CD4-positive, alpha-beta T cell treated with Interleukin-4 for 4 hours (primary cell): ENCODE data around the gene RIMBP2.
"Not testable (repeated sequence)": the region's sequence is repeated elsewhere in the genome, so short reads cannot be mapped to it uniquely, and the experiment has no call there.

ENCODE experiments used
- DNase-seq: peaks from one replicate; pipeline ENCODE4 v3.0.0-alpha.2; 2020

The RIMBP2 gene

DNA sequence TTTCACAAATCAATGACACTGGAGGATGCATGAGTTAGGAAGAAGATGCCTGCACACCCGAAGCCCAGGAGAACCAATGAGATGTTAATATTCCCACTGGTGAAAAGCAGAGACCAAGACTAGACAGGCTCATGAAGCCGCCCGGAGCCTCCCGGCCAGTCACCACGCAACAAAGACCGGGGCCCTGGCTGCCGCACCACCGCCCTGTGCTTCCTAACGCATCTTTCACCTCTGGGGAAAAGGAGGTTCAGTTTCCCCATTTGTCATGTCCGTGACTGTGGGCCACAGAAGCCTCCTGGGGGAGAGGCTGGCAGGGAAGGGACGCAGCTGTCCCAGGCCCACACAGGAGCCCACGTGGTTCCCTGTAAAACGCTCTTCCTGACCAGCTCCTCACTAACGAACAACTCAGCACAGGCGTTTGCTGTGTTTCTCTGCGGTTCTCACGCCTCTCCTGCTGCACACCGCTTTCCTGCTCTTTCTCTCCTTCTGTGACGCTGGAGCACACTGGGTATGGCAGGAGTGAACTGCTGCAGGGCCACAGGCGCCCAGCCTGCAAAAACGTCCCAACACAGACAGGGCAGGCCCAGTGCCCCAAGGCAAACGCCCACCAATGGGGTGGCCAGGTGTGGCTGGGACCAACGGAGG, 10.8 kb downstream of the RIMBP2 start:
- DNase-seq, result no peak

DNA sequence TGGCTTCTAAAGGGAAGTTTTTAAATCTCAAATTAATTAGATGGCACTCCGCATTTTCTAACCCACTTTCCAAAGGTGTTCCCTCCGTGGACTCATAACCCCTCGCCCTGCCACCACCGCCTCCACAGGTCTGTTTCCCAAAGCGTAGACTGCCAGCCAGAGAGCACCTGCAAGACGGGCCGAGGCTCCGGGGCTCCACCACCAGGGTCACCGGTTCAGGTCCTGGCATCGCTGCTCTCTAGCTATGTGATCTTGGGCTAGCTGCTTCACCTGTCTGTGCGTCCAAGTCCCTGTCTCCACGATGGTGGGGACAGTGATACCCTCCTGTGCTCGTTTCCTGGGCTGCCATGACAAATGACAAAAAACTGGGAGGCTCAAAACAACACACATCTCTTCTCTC, 11.5 kb downstream of the RIMBP2 start:
- no peak for DNase-seq

DNA sequence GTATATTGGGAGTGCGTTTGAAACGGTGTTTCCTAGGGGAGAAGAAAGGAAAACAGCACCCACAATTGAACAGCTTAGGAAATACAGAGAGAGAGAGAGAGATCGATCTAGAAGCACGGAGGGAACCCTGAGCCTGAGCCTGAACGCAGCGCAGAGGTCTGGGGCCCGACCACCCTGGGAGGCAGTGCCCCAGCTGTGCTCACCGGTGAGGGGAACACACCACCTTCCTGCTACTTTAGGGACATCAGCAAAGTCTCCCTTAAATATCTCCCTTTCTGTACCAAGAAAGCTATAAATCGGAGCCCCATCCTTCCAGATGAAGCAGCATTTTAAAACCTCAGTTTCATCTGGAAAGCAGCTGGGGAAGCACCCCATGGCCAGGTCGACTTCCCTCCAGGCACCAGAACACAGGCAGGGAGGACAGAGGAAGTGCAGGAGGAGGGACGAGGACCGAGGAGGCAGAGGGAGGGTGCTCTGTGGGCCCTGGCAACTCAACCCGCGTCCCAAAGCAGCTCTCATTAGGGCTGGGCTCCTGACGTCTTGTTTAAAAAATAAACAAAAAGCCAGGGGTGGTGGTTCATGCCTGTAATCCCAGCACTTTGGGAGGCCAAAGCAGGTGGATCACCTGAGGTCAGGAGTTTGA, 12.2 kb downstream of the RIMBP2 start:
- DNase-seq, result no peak

DNA sequence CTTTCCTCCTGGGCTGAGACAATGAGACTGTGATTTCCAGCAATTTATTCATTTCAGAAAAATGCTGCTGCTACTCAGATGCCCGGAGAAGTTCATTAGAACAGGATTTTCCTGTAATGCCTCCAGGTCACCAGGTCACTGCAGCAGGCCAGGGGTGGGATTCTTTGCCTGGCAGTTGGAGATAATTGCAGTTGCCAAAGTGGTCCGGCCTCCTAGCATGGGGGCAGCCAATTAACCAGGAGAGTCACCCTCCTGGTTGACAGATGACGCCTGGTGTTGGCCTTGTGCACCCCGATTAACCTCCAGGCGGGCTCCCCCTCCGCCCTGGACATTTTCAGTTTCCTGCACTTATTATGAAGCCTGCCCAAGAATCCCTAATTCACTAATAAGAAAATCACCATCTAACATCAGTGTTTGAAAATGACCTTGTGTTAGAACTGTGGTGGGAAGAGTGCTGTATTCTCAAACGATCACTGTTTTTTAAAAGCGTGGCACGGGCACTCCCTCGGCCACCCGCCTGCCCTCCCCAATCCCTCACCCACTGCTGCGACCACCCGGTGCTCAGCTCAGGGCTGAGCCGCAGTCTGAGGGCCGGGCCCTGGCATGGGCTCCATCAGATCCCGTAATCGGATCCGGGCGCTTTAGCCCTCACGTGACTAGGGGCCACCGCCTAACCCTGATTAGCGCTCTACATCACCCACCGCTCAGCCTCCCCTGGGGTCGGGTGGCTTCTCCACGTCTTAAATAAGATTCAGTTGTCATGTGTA, 12.9 kb downstream of the RIMBP2 start:
- no peak for DNase-seq

DNA sequence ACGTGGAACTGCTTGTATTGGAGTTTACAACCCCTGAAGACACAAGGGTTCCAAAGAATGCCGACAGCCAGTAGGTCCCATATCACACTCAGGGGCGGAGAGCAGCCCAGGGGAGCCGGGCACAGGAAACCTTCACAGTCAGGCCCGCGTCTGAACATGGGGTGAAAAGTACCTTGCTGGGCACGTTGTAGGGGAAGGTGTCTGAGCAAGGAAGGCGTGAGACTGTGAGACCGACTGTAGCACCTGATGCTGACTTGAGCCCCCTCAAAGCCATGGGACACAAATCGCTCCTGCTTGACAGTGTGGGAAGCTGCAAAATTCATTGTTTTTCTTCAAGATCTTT, 14.7 kb downstream of the RIMBP2 start:
- DNase-seq, result no peak

DNA sequence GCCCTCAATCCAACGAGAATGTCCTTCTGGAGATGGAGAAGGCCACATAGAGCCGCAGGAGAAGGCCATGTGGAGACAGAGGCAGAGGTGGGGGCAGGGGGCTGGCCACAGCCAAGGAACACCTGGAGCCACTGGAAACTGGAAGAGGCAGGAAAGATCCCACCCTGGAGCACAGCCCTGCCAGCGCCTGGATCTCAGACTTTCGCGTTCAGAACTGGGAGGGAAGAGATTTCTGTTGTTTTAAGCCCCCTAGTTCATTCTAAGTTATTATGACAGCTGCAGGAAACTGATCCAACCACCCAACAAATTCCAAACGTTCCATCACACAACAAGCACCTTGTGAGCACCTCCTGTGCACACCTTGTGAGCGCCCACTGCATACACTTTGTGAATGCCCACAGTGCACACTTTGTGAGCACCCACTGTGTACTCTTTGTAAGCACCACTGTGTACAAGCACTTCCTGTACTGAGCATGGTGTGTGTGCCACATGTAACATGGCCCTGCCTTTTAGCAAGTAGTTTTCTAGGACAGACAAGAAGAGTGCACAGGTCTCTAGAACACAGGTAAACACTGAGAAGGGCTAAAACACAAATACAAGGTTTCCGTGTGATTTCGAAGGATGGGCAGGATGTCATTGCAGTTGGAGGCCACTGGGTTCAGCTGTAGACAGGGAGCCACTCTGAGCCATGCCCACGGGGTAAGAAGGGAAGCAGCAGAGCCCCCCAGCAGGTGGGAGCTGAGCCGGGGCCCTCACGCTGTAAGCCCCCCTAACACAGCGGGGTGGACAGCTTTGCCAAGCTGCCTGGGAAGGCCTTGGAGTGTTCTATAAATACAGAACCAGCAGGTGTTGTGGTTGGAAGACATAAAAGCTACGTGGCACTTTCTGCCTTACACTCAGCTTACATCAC, 15.4 kb downstream of the RIMBP2 start:
- no peak for DNase-seq

DNA sequence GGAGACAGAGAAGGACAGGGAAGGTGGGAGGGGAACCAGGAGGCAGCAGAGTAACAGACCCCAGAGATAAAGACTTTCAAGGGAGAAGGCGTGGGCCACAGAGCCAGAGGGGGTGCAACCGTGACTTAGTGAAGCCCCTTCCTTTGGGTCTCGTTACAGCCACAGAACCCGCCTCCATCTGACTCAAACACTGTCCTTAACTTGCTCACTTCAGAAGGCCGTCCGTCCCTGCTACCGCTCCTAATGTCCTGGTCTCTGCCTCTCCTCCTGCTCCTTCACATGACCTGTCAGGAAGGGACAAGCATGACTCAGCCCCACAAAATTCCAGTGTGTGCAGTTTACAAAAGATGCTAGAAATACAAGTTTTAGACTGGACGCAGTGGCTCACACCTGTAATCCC, 18.0 kb downstream of the RIMBP2 start:
- DNase-seq, result no peak

DNA sequence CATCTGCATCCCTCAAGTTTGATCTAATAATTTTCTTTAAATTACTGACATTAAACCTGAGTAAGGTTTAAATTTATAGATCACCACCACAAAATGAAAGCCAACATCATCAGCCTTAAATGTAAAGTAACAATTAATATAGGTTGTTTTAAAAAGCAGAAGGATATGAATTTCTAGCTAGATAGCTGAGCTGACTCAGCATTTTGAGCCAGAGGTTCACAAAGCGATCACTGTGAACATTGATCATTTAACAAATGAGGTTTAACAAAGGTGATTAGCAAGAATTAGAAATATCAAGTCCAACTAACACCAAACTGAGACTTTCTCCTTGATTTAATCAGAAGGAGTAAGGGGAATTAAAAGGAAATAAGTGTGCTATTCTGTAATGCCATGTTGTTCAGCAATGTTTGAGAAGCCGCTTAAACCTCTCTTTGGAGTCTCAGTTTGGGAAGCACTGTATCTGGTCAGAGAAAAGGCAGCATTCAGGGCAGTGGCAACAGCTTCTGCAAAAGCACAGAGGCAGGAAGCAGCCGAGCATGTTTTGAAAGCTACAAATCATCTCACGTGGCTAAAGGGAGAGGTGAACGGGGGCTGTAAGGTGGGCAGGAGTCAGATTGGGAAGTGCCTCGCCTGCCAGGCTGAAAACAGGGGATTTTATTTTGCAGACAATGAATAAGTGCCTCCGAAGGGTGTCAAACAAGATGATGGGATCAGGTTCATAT, 19.6 kb downstream of the RIMBP2 start:
- no peak for DNase-seq

DNA sequence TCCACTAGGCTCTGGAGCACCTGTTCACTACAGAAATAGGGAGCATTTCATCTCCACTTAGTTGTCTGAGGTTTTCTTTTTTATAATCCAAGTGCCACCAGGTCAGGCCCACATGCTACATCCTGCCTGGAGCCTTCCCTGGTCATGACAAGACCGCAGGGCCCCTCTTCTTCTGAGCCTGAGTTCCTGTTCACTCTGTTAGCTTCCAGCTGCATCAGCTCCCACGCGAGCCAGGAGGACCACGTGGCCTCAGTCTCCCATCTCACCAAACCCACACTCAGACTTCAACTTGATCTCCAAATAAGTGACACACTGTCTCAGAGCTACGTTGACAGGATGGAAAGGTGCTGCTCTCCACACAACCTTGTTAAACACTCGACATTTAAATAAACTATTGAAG, 21.0 kb downstream of the RIMBP2 start:
- DNase-seq, result no peak

DNA sequence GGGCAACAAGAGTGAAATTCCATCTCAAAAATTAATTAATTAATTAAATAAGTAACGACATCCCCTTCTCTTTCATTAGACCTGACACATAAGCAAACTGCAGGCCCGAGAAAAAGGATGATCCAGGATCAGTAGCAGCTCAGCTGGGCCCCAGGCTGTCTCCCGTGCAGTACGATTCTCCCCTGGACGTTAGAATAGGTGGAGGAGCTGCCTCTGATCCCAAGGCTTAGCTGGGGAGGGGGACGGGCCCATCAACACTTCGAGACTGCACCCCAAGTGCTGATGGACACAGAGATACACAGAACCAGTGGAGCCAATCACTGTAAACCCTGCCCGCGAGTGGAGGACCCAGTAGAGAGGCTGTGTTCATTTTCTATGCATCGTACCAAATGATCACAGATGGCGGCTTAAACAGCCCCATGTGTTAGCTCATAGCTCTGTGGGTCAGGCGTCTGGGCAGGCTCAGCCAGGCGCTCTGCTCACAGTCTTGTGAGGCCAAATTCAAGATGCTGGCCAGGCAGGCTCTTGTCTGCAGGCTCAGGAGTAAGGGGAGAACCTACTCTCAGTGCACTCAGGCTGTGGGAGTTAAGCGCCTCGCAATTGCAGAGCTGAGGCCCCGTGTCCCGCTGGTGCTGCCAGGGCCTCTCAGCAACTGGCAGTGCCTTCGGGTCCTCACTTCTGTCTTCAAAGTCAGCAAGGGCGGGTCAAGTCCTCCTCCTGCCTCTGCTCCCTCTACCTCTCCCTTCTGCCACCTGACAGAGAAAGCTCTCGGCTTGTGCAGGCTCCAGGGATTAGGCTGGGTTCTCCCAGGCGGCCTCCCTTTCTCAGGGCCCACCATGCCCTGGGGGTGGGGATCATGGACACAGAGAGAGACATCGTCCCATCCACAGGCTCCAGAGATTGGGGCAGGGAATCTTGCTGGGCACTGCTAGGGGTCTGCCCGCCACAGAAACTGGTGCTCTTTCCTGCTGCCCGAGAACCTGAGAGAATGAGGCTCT, 26.4 kb downstream of the RIMBP2 start:
- no peak for DNase-seq

DNA sequence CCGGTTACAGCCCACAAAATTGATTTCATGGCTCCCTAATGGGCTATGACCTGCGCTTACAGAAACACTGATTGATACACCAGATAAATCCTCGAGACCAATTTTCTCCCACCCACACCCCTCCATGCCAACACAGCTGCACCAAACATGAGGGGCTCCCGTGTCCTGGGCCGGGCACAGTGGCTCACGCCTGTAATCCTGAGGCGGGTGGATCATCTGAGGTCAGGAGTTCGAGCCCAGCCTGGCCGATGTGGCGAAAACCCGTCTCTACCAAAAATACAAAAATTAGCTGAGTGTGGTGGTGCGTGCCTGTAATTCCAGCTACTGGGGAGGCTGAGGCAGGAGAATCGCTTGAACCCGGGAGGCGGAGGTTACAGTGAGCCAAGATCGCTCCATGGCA, 27.1 kb downstream of the RIMBP2 start:
- not testable (repeated sequence) for DNase-seq

DNA sequence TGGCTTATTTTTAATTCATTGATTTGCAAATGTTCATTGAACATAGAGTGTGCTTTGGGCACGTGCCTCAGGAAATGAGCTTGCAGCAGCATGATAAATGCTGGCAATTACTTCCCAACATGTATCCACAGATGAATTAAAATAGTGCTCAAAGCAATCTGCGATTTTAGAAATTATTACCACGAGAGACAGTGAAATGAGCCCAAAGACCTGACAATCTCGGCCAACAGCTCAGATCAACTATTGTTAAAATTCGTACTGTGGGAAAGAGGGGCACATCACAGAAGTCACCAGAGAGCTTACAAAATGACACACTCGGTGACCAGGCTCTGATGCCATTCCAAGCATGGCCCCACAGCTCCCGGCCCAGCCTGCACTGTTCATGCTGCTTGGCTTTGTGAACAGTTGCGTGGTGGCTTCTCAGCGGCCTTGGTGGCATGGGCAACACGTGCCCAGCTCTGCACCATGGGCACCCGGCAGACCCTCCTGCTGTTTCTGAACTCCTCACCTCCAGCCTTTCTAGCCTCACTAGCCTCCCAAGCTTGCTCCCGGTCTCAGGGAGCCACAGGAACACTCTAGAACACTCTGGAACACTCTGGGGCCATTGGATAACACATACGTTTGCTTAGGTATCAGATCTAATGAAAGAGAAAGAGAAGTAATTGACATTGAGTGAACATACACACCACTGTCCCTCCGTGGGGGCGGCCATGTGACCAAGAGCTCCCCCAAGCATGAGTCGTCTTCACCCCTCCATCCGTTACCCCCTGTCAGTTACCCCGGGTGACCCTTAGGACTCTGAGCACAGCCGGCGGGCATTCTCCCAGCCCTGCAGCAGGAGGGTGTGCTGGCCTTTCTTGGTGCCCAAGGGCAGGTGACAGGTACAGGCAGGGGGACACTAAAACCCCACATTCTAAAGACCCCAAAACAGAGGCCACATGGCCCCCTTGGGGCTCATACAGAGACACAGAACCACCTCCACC, 28.0 kb downstream of the RIMBP2 start:
- no peak for DNase-seq

DNA sequence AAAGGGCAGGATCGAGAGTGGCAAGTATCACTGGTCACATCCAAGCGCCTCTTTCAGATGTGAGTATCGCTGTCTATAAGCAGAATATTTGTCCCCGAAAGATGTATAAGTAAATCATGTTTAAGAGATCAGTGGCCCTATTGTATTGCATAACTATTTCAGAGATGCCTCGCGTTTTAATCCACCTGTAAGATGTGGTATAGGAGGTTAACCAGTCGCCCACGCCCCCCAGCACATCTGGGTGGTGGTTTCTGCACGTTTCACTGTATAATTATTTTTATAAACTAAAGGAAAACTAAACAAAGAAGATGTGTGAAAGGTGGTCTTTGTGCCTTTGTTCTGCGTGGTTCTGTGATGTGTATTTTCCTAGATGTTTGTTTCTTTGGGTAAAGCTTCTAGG, 28.9 kb downstream of the RIMBP2 start:
- DNase-seq, result no peak

DNA sequence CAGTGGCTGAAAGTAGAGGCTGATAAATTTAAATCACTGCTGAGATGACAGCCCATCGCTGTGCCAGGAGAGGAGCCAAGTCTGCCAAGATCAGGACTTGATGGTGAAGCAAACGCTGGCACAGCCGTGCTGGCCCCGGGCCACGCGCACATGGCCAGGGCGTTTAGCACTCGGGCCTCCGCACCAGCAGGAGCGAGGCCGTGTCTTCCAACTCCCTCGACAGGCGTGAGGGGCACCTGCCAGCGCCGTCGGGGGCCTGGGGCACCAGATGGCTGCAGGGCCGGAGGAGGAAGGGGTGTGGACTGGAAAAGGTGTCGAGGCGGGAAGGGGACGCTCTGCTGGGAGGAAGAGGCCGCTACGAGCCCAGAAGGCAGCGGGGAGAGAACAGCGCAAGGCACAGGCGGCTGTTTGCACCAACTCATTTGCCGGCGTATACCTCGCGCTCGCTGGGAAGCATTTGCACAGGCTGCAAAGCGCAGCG, 29.5 kb downstream of the RIMBP2 start:
- no peak for DNase-seq

DNA sequence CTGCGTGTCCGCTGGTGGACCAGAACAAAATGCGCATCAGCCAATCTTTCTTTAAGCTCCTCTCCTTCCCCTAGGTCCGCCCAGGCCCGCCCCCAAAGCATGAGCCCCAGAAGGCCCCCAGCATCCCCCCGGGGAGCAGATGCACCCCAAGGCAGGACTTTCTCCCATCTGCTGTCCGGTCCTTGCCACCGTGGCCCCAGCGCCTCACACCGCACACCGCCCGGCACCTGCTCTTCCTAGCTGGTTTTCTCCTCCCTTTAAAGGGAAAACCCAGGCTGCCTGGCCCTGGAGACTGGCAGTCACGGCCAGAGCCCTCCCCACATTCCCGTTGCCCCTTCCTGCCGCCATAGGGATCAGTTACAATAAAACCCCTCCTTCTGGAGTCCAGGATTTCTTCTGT, 30.2 kb downstream of the RIMBP2 start:
- no peak for DNase-seq

DNA sequence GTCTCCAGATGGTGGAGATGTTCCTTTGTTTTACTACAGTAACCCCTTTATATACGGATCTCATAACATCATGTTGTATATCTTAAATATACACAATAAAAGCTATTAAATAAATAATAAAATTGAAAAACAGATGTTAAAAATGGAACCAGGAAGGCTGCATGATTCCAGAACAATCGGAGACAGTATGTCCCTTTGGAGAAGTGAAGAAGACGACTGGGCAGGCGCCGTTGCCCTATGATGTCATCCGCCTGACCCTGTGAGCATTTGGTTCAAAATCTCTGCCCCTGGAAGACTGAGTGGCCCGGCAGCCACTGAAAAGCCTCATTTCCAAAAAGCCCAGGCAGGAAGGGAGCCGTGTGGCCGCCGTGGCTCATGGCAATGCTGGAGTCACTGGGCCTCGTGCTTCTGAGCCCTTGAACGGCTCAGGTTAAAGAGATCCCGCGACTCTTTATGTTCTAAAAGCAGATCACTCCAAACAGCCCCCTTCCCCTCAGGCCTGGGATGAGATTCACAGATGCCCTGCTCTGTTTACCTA, 30.8 kb downstream of the RIMBP2 start:
- no peak for DNase-seq

DNA sequence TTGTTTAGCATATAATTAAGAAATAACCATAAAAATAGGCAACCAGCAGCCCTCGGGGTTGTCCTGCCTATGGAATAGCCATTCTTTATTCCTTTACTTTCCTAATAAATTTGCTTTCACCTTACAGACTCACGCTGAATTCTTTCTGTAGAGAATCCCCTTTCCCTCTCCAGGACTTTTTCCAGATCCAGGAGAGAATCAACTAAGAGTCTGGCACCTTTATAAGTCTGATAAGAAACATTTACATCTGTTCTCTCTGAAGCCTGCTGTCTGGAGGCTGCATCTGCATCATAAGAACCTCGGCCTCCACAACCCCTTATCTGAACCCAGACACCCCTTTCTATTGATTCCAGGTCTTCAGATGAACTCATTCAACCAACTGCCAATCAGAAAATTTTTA, 32.3 kb downstream of the RIMBP2 start:
- DNase-seq, result no peak

DNA sequence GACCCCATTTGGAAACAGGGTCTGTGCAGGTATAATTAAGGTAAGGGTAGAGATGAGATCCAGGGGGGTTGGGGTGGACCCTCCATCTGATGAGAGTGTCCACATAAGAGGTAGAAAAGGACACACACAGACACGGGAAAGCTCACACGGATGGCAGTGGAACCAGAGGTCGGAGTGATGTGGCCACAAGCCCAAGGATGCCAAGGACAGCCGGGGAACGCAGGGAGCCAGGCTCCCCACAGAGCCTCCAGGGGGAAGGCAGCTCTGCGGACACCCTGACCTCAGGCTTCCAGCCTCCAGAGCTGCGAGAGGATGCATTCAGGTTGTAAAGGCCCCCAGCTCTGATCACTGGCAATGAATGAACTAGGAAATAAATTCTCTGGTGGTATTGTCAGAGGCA, 33.0 kb downstream of the RIMBP2 start:
- no peak for DNase-seq

DNA sequence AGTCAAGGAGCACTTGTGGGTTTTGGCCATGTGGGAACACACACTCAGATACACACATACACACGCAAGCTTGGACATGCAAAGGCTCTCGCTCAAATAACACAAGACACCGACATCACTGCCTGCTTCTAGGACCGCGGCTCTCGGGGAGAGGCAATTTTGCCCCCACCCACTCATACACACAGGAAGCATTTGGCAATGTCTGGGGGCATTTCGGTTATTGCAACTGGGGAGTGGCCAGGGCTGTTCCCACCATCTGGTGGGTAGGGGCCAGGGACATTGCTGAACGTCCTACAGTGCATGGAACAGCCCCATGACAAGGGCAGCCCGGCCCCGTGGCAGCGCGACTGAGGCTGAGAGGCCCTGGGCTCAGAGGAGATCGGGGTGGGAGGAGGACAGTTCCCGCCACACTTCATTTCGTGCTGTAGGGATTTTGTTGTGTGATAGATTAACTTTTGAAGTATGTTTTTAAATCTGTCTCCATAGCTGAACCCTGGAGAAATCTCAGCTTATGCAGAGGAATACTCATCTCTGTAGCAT, 35.6 kb downstream of the RIMBP2 start:
- no peak for DNase-seq
